NAMALWA (cell line): ENCODE data around the gene FIBCD1.

Experiments
- DNase-seq: peaks from one replicate; pipeline ENCODE4 v3.0.0-alpha.2; 2015; ENCODE audit warnings: low spot score

The FIBCD1 gene

GRCh38 chr9:130938652-130939404, at the start of gene FIBCD1:
FIBCD1 (minus strand) TSS chr9:130939247; CDS start chr9:130938607, 640 bp downstream.
- no peak for DNase-seq

- no peak for DNase-seq
Measured at GRCh38 chr9:130988400-130988747, 49.3 kb upstream of the FIBCD1 start.

GRCh38 chr9:130987738-130988399, 48.8 kb upstream of the FIBCD1 start:
- DNase-seq = no peak

- DNase-seq = no peak
Measured at GRCh38 chr9:130987054-130987453, 48.0 kb upstream of the FIBCD1 start.

GRCh38 chr9:130986356-130986965, 47.4 kb upstream of the FIBCD1 start:
- no peak for DNase-seq

GRCh38 chr9:130985606-130986162, 46.6 kb upstream of the FIBCD1 start:
- DNase-seq = no peak

GRCh38 chr9:130985029-130985428, 46.0 kb upstream of the FIBCD1 start:
- DNase-seq = no peak

GRCh38 chr9:130984521-130984920, 45.5 kb upstream of the FIBCD1 start:
- no peak for DNase-seq

GRCh38 chr9:130983970-130984369, 44.9 kb upstream of the FIBCD1 start:
- DNase-seq = no peak

GRCh38 chr9:130983359-130983670, 44.3 kb upstream of the FIBCD1 start:
- DNase-seq = no peak

- no peak for DNase-seq
Measured at GRCh38 chr9:130982636-130983358, 43.8 kb upstream of the FIBCD1 start.

GRCh38 chr9:130981756-130982137, 42.7 kb upstream of the FIBCD1 start:
- no peak for DNase-seq

GRCh38 chr9:130981002-130981755, 42.1 kb upstream of the FIBCD1 start:
- no peak for DNase-seq

- DNase-seq = no peak
Measured at GRCh38 chr9:130980526-130980925, 41.5 kb upstream of the FIBCD1 start.

- DNase-seq = no peak
Measured at GRCh38 chr9:130979591-130980385, 40.7 kb upstream of the FIBCD1 start.

- DNase-seq = no peak
Measured at GRCh38 chr9:130977811-130978221, 38.8 kb upstream of the FIBCD1 start.

- DNase-seq = no peak
Measured at GRCh38 chr9:130975932-130976841, 37.1 kb upstream of the FIBCD1 start.

GRCh38 chr9:130975156-130975555, 36.1 kb upstream of the FIBCD1 start:
- DNase-seq = no peak

GRCh38 chr9:130974697-130975096, 35.6 kb upstream of the FIBCD1 start:
- no peak for DNase-seq
